Effector memory CD8-positive, alpha-beta T cell (primary cell): ENCODE data around the gene CDH23.

ENCODE experiments used
- ATAC-seq: fragments of 150-1000 bp; cut with Tn5 transposase; replicated peaks from 2 replicates; pipeline ENCODE4 v1.10.0; 2021; ENCODE audit warnings: mild to moderate bottlenecking, moderate library complexity
- DNase-seq, 3 experiments: peaks; one replicate each; pipeline ENCODE4 v3.0.0; 2021
- H3K27ac Mint-ChIP-seq, 2 donors: one replicate each; pipeline ENCODE4 v1.8.0; 2022; ENCODE audit warnings: mild to moderate bottlenecking in 2 of 2, mixed read lengths in 2 of 2, moderate library complexity in 2 of 2
- H3K27me3 Mint-ChIP-seq, 2 donors: one replicate each; pipeline ENCODE4 v1.8.0; 2022; ENCODE audit warnings: mixed read lengths in 2 of 2
- H3K36me3 Mint-ChIP-seq: one replicate; pipeline ENCODE4 v1.8.0; 2022; ENCODE audit warnings: mild to moderate bottlenecking, moderate library complexity, mixed read lengths; ENCODE audit not compliant: insufficient read depth
- H3K4me1 Mint-ChIP-seq, 2 donors: one replicate each; pipeline ENCODE4 v1.8.0; 2022; ENCODE audit warnings: low read depth in 2 of 2, mixed read lengths in 2 of 2
- H3K4me3 Mint-ChIP-seq, 2 donors: one replicate each; pipeline ENCODE4 v1.8.0; 2022; ENCODE audit warnings: mild to moderate bottlenecking in 2 of 2, mixed read lengths in 2 of 2, moderate library complexity in 2 of 2
- H3K9me3 Mint-ChIP-seq, 2 donors: one replicate each; pipeline ENCODE4 v1.8.0; 2022; ENCODE audit warnings: mixed read lengths in 2 of 2

Gene CDH23

GRCh38 chr10:71575451-71575850 is 178.7 kb downstream of the CDH23 start:
- no peak for ATAC-seq
- Mint-ChIP-seq H3K27ac (no peak overlapping the region), H3K4me1 (no peaks in the 10 kb centered on the region), H3K4me3 (no peak overlapping the region), H3K27me3 (peaks cover 0 to 48% of the 10 kb centered on the region in 2 donors), H3K36me3 (no peaks in the 10 kb centered on the region), H3K9me3 (no peaks in the 10 kb centered on the region)
- DNase-seq = no peak

- H3K9me3 Mint-ChIP-seq = no peaks in the 10 kb centered on the region
- ATAC-seq = no peak
- no peaks in the 10 kb centered on the region for H3K36me3 Mint-ChIP-seq
- no peak overlapping the region for H3K27ac Mint-ChIP-seq
- no peak overlapping the region for H3K4me3 Mint-ChIP-seq
- peaks cover 0 to 49% of the 10 kb centered on the region in 2 donors for H3K27me3 Mint-ChIP-seq
- no peak for DNase-seq
- H3K4me1 Mint-ChIP-seq = no peaks in the 10 kb centered on the region
These were observed 179.4 kb downstream of the CDH23 start for GRCh38 chr10:71575934-71576801.

- Mint-ChIP-seq H3K27me3 (peaks cover 0 to 49% of the 10 kb centered on the region in 2 donors), H3K9me3 (no peaks in the 10 kb centered on the region), H3K4me1 (no peaks in the 10 kb centered on the region), H3K4me3 (no peak overlapping the region), H3K27ac (no peak overlapping the region), H3K36me3 (no peaks in the 10 kb centered on the region)
- DNase-seq = no peak
- no peak for ATAC-seq
These were observed 180.1 kb downstream of the CDH23 start for GRCh38 chr10:71576842-71577241.

- Mint-ChIP-seq H3K4me3 (no peak overlapping the region), H3K27me3 (peaks cover 0 to 49% of the 10 kb centered on the region in 2 donors)
These were observed 180.6 kb downstream of the CDH23 start for GRCh38 chr10:71577345-71577744.

DNA sequence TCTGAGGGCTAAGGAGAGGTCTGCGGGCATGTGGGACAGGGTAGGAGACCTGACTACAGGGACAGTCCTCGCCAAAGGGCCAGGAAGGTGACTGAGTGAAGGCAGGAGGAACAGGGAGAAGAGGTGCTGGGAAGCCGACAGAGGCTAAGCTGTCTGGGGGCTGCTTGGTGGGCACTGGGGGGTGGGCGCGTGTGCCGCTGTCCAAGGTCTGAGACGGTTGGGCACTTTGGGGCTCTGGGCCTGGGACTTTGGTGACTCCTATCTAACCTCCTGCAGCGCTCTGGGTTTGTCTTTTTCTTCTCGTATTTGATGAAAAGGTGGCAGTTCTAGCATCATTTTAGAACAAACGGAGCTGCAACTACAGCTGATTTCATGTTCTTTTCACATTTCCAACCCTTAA is 181.3 kb downstream of the CDH23 start:
- no peak overlapping the region for H3K27ac Mint-ChIP-seq

More at GRCh38 chr10:71577345-71577744, 180.6 kb downstream of the CDH23 start:
- no peaks in the 10 kb centered on the region for H3K36me3 Mint-ChIP-seq
- H3K4me1 Mint-ChIP-seq = no peaks in the 10 kb centered on the region
- no peak for ATAC-seq
- no peak for DNase-seq
- no peak overlapping the region for H3K27ac Mint-ChIP-seq
- no peaks in the 10 kb centered on the region for H3K9me3 Mint-ChIP-seq

DNA sequence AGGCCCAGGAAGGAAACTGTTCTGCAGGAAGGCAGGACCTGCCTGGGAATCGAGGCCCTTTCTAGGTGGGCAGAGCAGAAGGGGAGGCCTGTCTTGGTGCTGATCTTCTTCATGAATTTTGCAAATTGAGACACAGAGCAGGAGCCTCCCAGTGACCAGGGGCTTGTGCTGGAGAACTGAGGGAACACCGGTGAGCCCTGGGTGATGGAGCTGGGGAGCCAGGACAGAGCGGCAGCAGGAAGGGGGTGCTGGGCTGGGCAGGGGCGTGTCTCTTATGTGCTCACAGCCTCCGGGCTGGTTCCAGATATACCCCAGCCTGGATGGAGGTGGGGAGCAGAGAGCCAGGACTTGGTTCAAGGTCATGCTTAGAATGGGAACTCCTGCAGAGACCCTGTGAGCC is 182.9 kb downstream of the CDH23 start:
- DNase-seq (no peak), ATAC-seq (no peak)
- no peak overlapping the region for H3K27ac Mint-ChIP-seq

More for the DNA sequence above, 181.3 kb downstream of the CDH23 start:
- Mint-ChIP-seq H3K27me3 (peaks cover 0 to 49% of the 10 kb centered on the region in 2 donors), H3K36me3 (no peaks in the 10 kb centered on the region), H3K4me1 (no peaks in the 10 kb centered on the region), H3K4me3 (no peak overlapping the region), H3K9me3 (no peaks in the 10 kb centered on the region)
- ATAC-seq = no peak
- no peak for DNase-seq

DNA sequence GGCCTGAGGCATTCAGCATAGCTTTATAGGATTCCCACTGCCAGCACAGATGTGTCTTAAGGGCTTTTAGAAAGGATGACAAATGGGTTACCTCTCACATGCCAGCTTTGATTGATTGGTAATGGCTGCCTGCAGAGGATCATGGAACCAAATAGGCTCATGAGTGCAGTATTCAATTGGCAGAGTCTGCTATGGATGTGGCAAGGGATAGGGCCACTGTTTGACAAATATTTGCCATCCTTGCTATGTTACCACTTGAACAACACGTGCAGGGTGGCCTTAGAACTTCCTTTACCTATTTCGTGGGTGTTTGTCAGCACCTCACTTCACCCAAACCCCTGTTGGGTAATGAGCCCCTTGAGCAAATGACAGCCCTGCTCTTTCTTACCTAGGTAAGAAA is 183.7 kb downstream of the CDH23 start:
- Mint-ChIP-seq H3K36me3 (no peaks in the 10 kb centered on the region), H3K4me3 (no peak overlapping the region), H3K4me1 (no peaks in the 10 kb centered on the region), H3K9me3 (no peaks in the 10 kb centered on the region), H3K27ac (no peak overlapping the region), H3K27me3 (peaks cover 0 to 49% of the 10 kb centered on the region in 2 donors)
- DNase-seq (no peak), ATAC-seq (no peak)

More for the DNA sequence above, 182.9 kb downstream of the CDH23 start:
- Mint-ChIP-seq H3K27me3 (peaks cover 0 to 49% of the 10 kb centered on the region in 2 donors), H3K9me3 (no peaks in the 10 kb centered on the region), H3K4me3 (no peak overlapping the region), H3K36me3 (no peaks in the 10 kb centered on the region), H3K4me1 (no peaks in the 10 kb centered on the region)

DNA sequence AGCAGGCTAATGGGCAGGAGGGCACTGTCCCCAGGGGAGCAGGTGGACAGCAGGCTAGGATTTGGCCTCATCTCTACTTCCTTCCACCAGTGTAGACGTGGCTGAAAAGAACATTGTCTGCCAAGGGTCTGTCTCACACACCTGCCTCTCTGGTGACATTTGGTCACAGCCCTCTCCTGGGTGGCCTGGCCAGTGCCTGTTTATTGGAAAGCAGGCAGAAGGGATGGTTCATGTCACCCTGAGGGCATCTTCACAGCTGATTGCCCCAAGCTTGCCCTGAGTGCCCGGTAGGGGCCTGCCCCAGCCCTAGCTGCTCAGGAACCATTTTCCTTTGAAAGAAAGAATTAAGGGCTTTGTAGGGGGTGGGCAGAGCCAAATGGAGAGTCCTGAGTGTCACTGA is 184.2 kb downstream of the CDH23 start:
- Mint-ChIP-seq H3K36me3 (no peaks in the 10 kb centered on the region), H3K4me3 (no peak overlapping the region), H3K4me1 (no peaks in the 10 kb centered on the region), H3K27ac (no peak overlapping the region), H3K9me3 (no peaks in the 10 kb centered on the region), H3K27me3 (peaks cover 0 to 46% of the 10 kb centered on the region in 2 donors)
- DNase-seq (no peak), ATAC-seq (no peak)

DNA sequence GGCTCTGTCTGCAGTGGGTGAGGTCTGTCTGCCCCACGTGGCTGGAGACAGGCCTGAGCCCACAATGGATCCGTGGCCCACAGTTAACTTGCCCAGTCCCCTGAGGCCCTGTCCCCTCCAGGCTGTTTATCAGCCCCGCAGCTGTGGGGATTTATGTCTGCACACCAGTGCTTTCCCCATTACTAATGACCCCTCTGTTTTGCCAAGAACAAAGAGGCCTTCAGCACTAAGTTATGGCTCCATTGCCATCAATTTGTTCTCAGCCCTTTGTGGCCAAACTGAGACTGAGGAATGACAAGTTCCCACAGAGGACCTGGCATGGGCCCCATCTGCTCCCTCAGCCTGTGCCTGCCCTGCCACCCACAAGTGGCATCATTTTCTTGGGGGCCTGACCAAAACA is 184.7 kb downstream of the CDH23 start:
- Mint-ChIP-seq H3K9me3 (no peaks in the 10 kb centered on the region), H3K27me3 (peaks cover 0 to 41% of the 10 kb centered on the region in 2 donors), H3K4me1 (no peaks in the 10 kb centered on the region), H3K36me3 (no peaks in the 10 kb centered on the region), H3K27ac (no peak overlapping the region), H3K4me3 (no peak overlapping the region)
- ATAC-seq = no peak
- DNase-seq = no peak

DNA sequence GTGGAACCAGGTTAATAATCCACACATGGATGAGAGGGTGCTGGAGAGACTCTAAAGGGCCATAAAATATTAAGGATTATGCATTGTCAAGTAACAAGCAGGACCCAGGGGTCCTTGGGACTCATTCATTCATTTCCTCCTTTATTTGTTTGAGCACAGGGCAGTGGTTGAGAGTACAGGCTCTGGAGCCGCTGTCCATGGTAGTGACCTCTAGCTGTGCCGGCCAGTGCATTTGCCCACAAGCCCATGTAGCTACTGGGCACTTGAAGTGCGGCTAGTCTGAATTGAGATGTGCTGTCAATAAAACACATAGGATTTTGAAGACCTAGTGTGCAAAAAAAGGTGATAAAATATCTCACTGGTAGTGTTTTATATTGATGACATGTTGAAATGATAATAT is 185.3 kb downstream of the CDH23 start:
- Mint-ChIP-seq H3K27me3 (peaks cover 0 to 35% of the 10 kb centered on the region in 2 donors), H3K4me3 (no peak overlapping the region), H3K4me1 (no peaks in the 10 kb centered on the region), H3K36me3 (no peaks in the 10 kb centered on the region), H3K9me3 (no peaks in the 10 kb centered on the region), H3K27ac (no peak overlapping the region)
- no peak for DNase-seq
- no peak for ATAC-seq

DNA sequence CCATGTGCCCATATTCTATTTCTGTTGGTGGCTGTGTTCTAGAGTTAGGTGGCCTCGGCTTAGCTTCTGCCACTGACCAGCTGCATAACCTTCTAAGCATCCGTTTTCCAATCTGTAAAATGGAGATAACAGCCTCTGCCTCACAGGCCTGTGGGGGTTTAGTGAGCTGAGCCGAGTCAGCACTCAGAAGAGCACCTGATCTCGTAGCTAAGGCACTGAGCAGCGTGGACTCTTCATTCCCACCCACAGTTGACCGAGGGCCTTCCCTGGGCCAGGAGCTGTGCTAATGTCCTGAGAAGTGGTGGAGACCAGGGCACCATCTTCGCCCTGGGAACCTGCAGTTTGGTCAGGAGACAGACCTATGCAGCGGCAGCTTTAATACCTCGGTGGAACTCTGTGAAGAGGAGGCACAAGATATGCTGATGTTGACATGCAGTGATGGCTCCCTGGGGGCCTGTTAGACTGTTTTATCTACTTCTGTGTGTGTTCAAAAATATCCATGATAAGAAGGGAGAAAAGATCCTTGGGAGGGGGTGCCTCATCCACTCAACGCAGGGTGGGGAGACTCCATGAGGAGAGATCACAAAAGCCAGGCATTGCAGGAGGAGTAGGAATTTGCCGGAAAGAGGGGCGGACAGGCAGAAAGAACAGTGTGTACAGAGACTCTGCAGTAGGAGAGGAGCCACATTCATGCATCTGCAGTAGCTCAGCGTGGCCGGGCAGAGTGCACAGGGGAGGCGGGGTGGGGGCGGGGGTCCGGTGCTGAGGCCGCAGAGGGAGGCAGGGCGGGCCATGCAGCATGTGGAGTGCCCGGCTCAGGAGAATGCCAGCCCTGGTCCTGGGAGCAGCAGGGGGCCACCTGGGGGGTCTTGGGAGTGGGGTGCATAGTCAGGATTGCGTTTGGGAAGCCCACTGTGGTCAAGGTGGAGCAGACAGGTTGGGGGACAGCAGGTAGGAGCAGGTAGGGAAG is 186.1 kb downstream of the CDH23 start:
- H3K36me3 Mint-ChIP-seq = no peaks in the 10 kb centered on the region
- no peak for DNase-seq
- no peaks in the 10 kb centered on the region for H3K4me1 Mint-ChIP-seq
- H3K9me3 Mint-ChIP-seq = no peaks in the 10 kb centered on the region
- no peak overlapping the region for H3K27ac Mint-ChIP-seq
- no peak overlapping the region for H3K4me3 Mint-ChIP-seq
- H3K27me3 Mint-ChIP-seq = peaks cover 0 to 27% of the 10 kb centered on the region in 2 donors
- ATAC-seq = no peak

DNA sequence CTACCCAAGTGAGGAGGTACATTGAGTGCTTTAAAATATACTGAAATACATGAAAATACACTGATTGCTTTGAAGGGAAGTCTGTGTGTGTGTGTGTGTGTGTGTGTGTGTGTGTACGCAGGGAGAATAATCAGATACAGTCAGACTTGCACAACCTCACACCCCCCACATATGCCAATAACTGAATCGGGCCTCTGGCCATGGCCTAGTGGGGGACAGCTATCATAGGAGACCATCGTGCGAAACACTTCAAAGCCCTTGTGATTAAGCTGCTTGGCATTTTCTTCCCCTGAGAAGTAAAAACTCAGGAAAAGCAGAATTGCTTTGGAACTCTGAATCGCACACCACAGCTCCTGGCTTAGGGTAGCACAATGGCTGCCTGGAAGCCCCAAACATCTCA is 187.7 kb downstream of the CDH23 start:
- H3K4me3 Mint-ChIP-seq = no peak overlapping the region
- no peaks in the 10 kb centered on the region for H3K4me1 Mint-ChIP-seq
- DNase-seq (no peak), ATAC-seq (no peak)
- H3K27ac Mint-ChIP-seq = no peak overlapping the region
- no peaks in the 10 kb centered on the region for H3K9me3 Mint-ChIP-seq
- no peaks in the 10 kb centered on the region for H3K36me3 Mint-ChIP-seq
- peaks cover 0 to 11% of the 10 kb centered on the region in 2 donors for H3K27me3 Mint-ChIP-seq

DNA sequence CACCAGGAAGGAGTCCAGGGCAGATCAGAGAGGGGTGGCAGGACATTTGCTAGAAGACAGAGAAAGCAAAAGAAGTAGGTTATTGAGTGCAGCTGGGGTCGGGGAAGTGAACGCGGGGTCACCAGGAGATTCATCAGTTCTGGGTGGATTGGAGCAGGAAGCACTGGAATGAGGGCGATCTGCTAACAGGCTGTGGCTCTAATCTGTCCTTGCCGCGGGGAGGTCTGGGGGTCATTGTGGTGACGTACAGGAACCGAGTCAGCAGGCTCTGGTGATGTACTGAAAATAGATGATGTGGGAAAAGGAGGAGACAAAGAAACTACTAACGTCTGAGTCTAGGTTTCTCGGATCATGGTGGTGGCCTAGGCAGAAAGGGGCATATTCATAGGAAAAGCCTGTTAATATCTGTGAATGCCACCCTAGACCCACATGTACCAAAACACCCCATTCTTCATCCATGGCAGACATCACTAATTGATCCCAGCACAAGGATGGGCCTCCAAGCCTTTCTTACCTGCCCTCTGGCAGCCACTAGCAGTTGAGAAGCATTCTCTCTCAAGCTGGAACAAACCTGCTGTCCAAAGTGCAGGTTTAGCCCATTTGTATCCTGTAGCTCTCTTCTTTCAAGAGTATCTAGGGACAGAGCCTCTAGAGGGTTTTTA is 188.3 kb downstream of the CDH23 start:
- Mint-ChIP-seq H3K27ac (no peak overlapping the region), H3K4me3 (no peak overlapping the region), H3K4me1 (no peaks in the 10 kb centered on the region), H3K9me3 (no peaks in the 10 kb centered on the region), H3K27me3 (peaks cover 0 to 5% of the 10 kb centered on the region in 2 donors), H3K36me3 (no peaks in the 10 kb centered on the region)
- ATAC-seq (no peak), DNase-seq (no peak)
